IPS-20b (cell line): ENCODE results near the gene CEMIP.

ENCODE experiments used
- H3K27ac ChIP-seq: one replicate; pipeline ENCODE4 v1.5.1; 2013; ENCODE audit warnings: low read length
- H3K27me3 ChIP-seq: 2 replicates; pipeline ENCODE4 v1.6.1; 2013; ENCODE audit warnings: mild to moderate bottlenecking, low read length, inconsistent platforms; ENCODE audit not compliant: insufficient read depth
- H3K36me3 ChIP-seq: 2 replicates; pipeline ENCODE4 v1.6.1; 2013; ENCODE audit warnings: low read depth, mild to moderate bottlenecking, inconsistent platforms, low read length, moderate library complexity; ENCODE audit not compliant: insufficient read depth
- H3K4me1 ChIP-seq: 2 replicates; pipeline ENCODE4 v1.6.1; 2013; ENCODE audit warnings: mild to moderate bottlenecking, control low read depth, inconsistent platforms, low read length, moderate library complexity; ENCODE audit not compliant: insufficient read depth
- H3K4me3 ChIP-seq: 2 replicates; pipeline ENCODE4 v1.5.1; 2013; ENCODE audit warnings: mild to moderate bottlenecking, low read length, inconsistent platforms
- H3K9ac ChIP-seq: 2 replicates; pipeline ENCODE4 v1.6.1; 2013; ENCODE audit warnings: low read depth, mild to moderate bottlenecking, inconsistent platforms, low read length, moderate library complexity
- H3K9me3 ChIP-seq: 2 replicates; pipeline ENCODE4 v1.6.1; 2013; ENCODE audit warnings: mild to moderate bottlenecking, low read depth, low read length, inconsistent platforms; ENCODE audit not compliant: insufficient read depth

CEMIP gene

GRCh38 chr15:80992441-80992840 lies 213.3 kb downstream of the CEMIP start:
- peaks cover 10% of the 10 kb centered on the region for H3K4me1 ChIP-seq
- H3K4me3 ChIP-seq = no peak overlapping the region
- H3K27me3 ChIP-seq = no peaks in the 10 kb centered on the region
- H3K9me3 ChIP-seq = no peaks in the 10 kb centered on the region
- no peak overlapping the region for H3K27ac ChIP-seq
- H3K9ac ChIP-seq = no peak overlapping the region
- H3K36me3 ChIP-seq = no peaks in the 10 kb centered on the region

GRCh38 chr15:80996247-80996646 lies 217.1 kb downstream of the CEMIP start:
- Histone ChIP-seq H3K4me3 (no peak overlapping the region), H3K27me3 (peaks cover 13% of the 10 kb centered on the region; the same call in 1 of the 2 replicates), H3K27ac (no peak overlapping the region), H3K9me3 (no peaks in the 10 kb centered on the region), H3K4me1 (peaks cover 6% of the 10 kb centered on the region; the same call in 1 of the 2 replicates), H3K9ac (no peak overlapping the region), H3K36me3 (no peaks in the 10 kb centered on the region)

- H3K9ac ChIP-seq = no peak overlapping the region
- no peaks in the 10 kb centered on the region for H3K9me3 ChIP-seq
- no peaks in the 10 kb centered on the region for H3K36me3 ChIP-seq
- H3K27me3 ChIP-seq = peaks cover 22% of the 10 kb centered on the region
- peaks cover 6% of the 10 kb centered on the region; the same call in 1 of the 2 replicates for H3K4me1 ChIP-seq
- H3K4me3 ChIP-seq = no peak overlapping the region
- no peak overlapping the region for H3K27ac ChIP-seq
Measured at GRCh38 chr15:80997692-80998091, 218.5 kb downstream of the CEMIP start.

GRCh38 chr15:80998251-80998650 lies 219.1 kb downstream of the CEMIP start:
- Histone ChIP-seq H3K36me3 (no peaks in the 10 kb centered on the region), H3K4me3 (no peak overlapping the region), H3K4me1 (peaks cover 6% of the 10 kb centered on the region; the same call in 1 of the 2 replicates), H3K9me3 (no peaks in the 10 kb centered on the region), H3K27me3 (peaks cover 27% of the 10 kb centered on the region), H3K9ac (no peak overlapping the region), H3K27ac (no peak overlapping the region)

GRCh38 chr15:80999623-81000036 lies 220.5 kb downstream of the CEMIP start:
- Histone ChIP-seq H3K9ac (peak overlapping the region; percentile 71; the same call in 1 of the 2 replicates), H3K4me3 (peak overlapping the region; percentile 68), H3K27ac (no peak overlapping the region), H3K9me3 (no peaks in the 10 kb centered on the region), H3K36me3 (0 out of 2 replicates have a peak, but pooled peaks cover 6% of the 10 kb centered on the region), H3K4me1 (peaks cover 6% of the 10 kb centered on the region; the same call in 1 of the 2 replicates), H3K27me3 (peaks cover 27% of the 10 kb centered on the region)

- Histone ChIP-seq H3K27me3 (peaks cover 27% of the 10 kb centered on the region), H3K9me3 (no peaks in the 10 kb centered on the region), H3K27ac (no peak overlapping the region), H3K36me3 (0 out of 2 replicates have a peak, but pooled peaks cover 6% of the 10 kb centered on the region), H3K4me3 (peak overlapping the region; percentile 68), H3K4me1 (peaks cover 6% of the 10 kb centered on the region; the same call in 1 of the 2 replicates), H3K9ac (peak overlapping the region; percentile 71; the same call in 1 of the 2 replicates)
Measured at GRCh38 chr15:81000144-81000623, 221.0 kb downstream of the CEMIP start.

GRCh38 chr15:81000624-81001151 lies 221.5 kb downstream of the CEMIP start, which contains the start of gene TLNRD1:
TLNRD1 (plus strand) TSS chr15:81000923; CDS start chr15:81002272, 1,349 bp downstream.
- Histone ChIP-seq H3K27me3 (peaks cover 27% of the 10 kb centered on the region), H3K9ac (peak within 1 kb of the TSS; percentile 71; the same call in 1 of the 2 replicates), H3K27ac (no peak within 1 kb of the TSS), H3K4me3 (peak within 1 kb of the TSS; percentile 68), H3K4me1 (peaks cover 6% of the 10 kb centered on the region; the same call in 1 of the 2 replicates), H3K36me3 (0 out of 2 replicates have a peak, but pooled peaks cover 6% of the 10 kb centered on the region), H3K9me3 (no peaks in the 10 kb centered on the region)
